HG02870 (cell line): ENCODE measurements around the gene GNAL.
A peak's percentile ranks its signal among the peaks of the same experiment; 100 is the strongest.
"Not testable (repeated sequence)": the region's sequence is repeated elsewhere in the genome, so short reads cannot be mapped to it uniquely, and the experiment has no call there.

Experiments used
- ATAC-seq: cut with Tn5 transposase; IDR thresholded peaks from one replicate; pipeline ENCODE4 v1.9.1; 2021; ENCODE audit warnings: mild to moderate bottlenecking, moderate library complexity; ENCODE audit not compliant: unreplicated experiment

GNAL gene

DNA sequence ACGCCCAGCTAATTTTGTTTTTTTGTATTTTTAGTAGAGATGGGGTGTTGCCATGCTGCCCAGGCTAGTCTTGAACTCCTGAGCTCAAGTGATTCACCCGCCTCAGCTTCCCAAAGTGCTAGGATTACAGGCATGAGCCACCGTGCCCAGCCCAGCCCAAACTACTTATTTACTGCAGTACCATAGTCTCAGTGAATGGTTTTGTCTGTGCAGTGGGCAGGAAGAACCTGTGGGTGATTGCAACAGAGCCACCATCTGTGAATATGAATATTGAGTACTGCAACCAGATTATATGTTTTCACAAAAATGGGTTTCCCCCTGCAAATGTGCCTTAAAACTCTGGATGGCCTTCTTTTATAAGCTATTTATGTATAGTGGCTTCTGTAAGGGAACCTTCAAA lies 210.0 kb downstream of the GNAL start:
- no peak for ATAC-seq

GRCh38 chr18:11901826-11902438 lies 212.9 kb downstream of the GNAL start:
- no peak for ATAC-seq

GRCh38 chr18:11902522-11903292 lies 213.6 kb downstream of the GNAL start:
- ATAC-seq, result no peak

DNA sequence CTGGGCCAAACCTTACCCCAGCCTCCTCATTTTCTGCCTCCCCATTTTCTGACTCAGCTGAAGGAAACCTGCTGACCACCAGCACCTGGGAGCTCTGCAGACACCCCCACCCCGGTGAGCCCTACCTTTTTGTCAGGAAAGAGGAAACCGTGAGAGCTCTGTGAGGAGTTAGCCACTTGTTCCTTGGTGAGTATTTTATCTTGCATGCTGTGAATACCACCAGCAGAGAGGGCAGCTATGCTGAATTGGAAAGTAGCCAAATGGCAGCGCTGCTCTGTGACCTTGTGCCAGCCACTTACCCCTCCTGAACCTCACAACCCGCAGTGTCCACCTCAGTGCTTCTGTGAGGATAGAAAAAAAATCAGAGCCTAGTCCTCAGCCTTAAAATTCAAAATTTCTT lies 216.5 kb downstream of the GNAL start:
- ATAC-seq, result no peak

DNA sequence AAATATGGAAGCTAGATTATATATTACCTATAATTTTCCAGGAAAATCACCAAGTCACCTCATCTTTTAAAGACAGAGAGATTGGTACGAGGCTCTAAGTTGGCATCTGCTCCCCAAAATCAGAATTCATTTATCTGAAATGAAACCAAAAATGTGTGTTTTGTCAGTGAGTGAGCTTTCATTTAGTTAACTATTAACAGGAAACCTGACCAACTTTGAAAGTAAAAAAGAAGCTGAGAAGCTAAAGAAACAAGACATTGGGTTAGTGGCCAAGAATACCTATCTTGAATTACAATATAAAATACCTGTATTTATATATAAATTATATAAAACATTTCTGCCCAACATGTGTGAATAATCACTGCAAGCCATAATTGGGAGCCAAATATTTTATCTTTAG lies 217.1 kb downstream of the GNAL start:
- ATAC-seq, result no peak

- ATAC-seq, result no peak
Observed at GRCh38 chr18:11906926-11907874, 218.1 kb downstream of the GNAL start.

GRCh38 chr18:11908182-11909060 lies 219.4 kb downstream of the GNAL start, which contains the start of gene MPPE1:
MPPE1 (minus strand) TSS chr18:11908317; CDS start chr18:11897264, 11,053 bp downstream.
- peak; percentile 86 for ATAC-seq

DNA sequence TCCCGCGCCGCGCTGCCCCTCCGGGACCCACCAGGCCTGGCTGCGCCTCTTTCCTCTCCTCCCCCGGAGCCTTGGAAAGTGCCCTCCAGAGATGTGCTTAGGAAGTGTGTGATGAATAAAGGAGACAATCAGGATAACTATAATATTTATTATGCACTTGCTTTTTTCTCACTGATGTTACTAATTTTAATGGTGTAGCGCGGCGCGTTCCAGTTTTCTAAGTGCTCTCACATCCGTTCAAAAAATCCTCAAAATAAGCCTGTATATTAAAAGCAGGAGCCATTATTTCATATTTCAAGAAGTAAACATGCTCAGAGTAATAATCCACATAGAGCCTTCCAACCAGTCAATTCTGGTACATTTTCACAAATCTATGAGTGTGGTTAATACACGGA lies 220.0 kb downstream of the GNAL start:
- no peak for ATAC-seq

GRCh38 chr18:11909591-11910026 lies 220.5 kb downstream of the GNAL start:
- ATAC-seq, result no peak

GRCh38 chr18:11916880-11917279 lies 227.8 kb downstream of the GNAL start:
- ATAC-seq, result not testable (repeated sequence)

DNA sequence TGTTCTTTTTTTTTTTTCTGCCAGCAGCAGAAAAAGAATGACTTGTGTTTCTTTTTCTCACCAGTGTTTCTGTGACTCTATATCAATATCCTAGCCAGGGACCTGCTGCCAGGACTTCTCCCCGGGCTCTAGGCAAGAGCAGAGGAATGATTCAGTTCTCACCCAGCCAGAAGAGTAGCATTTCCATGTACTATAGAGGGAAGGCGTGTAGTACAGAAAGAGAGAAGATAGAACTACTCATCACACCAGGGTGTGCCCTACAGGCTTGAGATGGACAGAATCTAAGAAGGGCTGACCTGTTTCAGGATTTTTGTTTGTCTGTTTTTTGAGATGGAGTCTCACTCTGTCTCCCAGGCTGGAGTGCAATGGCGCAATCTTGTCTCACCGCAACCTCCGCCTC lies 230.5 kb downstream of the GNAL start:
- not testable (repeated sequence) for ATAC-seq

GRCh38 chr18:11923450-11923849 lies 234.4 kb downstream of the GNAL start:
- ATAC-seq, result no peak

GRCh38 chr18:11925800-11926481 lies 236.9 kb downstream of the GNAL start:
- ATAC-seq, result no peak

- no peak for ATAC-seq
Observed at GRCh38 chr18:11927497-11927896, 238.4 kb downstream of the GNAL start.

- ATAC-seq, result no peak
Observed at GRCh38 chr18:11932393-11932792, 243.3 kb downstream of the GNAL start.
